SU-DHL-6 (cell line): ENCODE measurements around the gene PRICKLE2.

Experiments used
- H2AFZ ChIP-seq: fragments of 200-600 bp; sonication (generic); 2 replicates; pipeline ENCODE4 v1.6.1; 2014; ENCODE audit warnings: low read depth, mild to moderate bottlenecking, moderate library complexity, mixed read lengths, antibody characterized with exemption, low read length; ENCODE audit not compliant: severe bottlenecking
- H3F3A ChIP-seq: fragments of 200-600 bp; shearing (Covaris generic); 2 replicates; pipeline ENCODE4 v1.6.0; 2016; ENCODE audit warnings: antibody characterized with exemption, mild to moderate bottlenecking; ENCODE audit not compliant: insufficient read depth
- H3K27ac ChIP-seq: fragments of 200-600 bp; sonication (generic); 2 replicates; pipeline ENCODE4 v1.5.1; 2016; ENCODE audit warnings: low read depth, mild to moderate bottlenecking, low read length, moderate library complexity, mixed read lengths
- H3K27me3 ChIP-seq: fragments of 200-600 bp; sonication (generic), shearing (Covaris generic); 2 replicates; pipeline ENCODE4 v1.6.0; 2014; ENCODE audit warnings: mild to moderate bottlenecking, low read length
- H3K36me3 ChIP-seq: fragments of 200-600 bp; sonication (generic); 2 replicates; pipeline ENCODE4 v1.6.1; 2014; ENCODE audit warnings: mild to moderate bottlenecking, low read length, mixed read lengths
- H3K4me2 ChIP-seq: fragments of 300-600, 200-600 bp; shearing (Covaris generic), sonication (generic); 2 replicates; pipeline ENCODE4 v1.6.0; 2014; ENCODE audit warnings: low read length, low read depth, mild to moderate bottlenecking; ENCODE audit not compliant: poor library complexity, severe bottlenecking
- H3K4me3 ChIP-seq: fragments of 200-600 bp; sonication (generic); 2 replicates; pipeline ENCODE4 v1.5.1; 2014; ENCODE audit warnings: antibody characterized with exemption, low read length, mild to moderate bottlenecking, mixed read lengths; ENCODE audit not compliant: insufficient read depth, poor library complexity, severe bottlenecking
- H3K79me2 ChIP-seq: fragments of 200-600 bp; sonication (generic); 2 replicates; pipeline ENCODE4 v1.6.1; 2014; ENCODE audit warnings: mild to moderate bottlenecking, low read length, moderate library complexity; ENCODE audit not compliant: insufficient read depth
- H3K9ac ChIP-seq: fragments of 200-600 bp; sonication (generic); 2 replicates; pipeline ENCODE4 v1.7.0; 2014; ENCODE audit warnings: mild to moderate bottlenecking, low read length
- H3K9me2 ChIP-seq: fragments of 200-600 bp; sonication (generic); replicated peaks from 2 replicates; pipeline ENCODE4 v1.6.1; 2014; ENCODE audit warnings: low read length; ENCODE audit not compliant: insufficient read depth
- H3K9me3 ChIP-seq: fragments of 200-600 bp; sonication (generic); 2 replicates; pipeline ENCODE4 v1.6.1; 2014; ENCODE audit warnings: low read length, mixed read lengths; ENCODE audit not compliant: insufficient read depth
- H4K20me1 ChIP-seq: fragments of 200-600 bp; sonication (generic); 2 replicates; pipeline ENCODE4 v1.6.1; 2014; ENCODE audit warnings: low read depth, mild to moderate bottlenecking, antibody characterized with exemption, low read length, moderate library complexity, mixed read lengths
- CTCF ChIP-seq: fragments of 200-600 bp; sonication (generic); IDR thresholded peaks from one replicate; pipeline ENCODE4 v1.5.1; 2017; ENCODE audit warnings: antibody characterized with exemption, mild to moderate bottlenecking, low read length, moderate library complexity; ENCODE audit not compliant: insufficient read depth, poor library complexity, severe bottlenecking
- EZH2phosphoT487 ChIP-seq: fragments of 200-600 bp; sonication (generic), shearing (Covaris generic); conservative IDR thresholded peaks from 2 replicates; pipeline ENCODE4 v1.6.1; 2018; ENCODE audit warnings: mild to moderate bottlenecking, antibody characterized with exemption, low read length, moderate library complexity, mixed read lengths

Gene PRICKLE2

GRCh38 chr3:64253689-64254088 lies 28.4 kb upstream of the PRICKLE2 start:
- no peaks in the 10 kb centered on the region for H3K36me3 ChIP-seq
- TF ChIP-seq CTCF (no peak), EZH2phosphoT487 (no peak)
- H3K9me3 ChIP-seq, result no peaks in the 10 kb centered on the region
- H3K4me2 ChIP-seq, result no peak overlapping the region
- H2AFZ ChIP-seq, result no peak overlapping the region
- H3K4me3 ChIP-seq, result no peak overlapping the region
- H3F3A ChIP-seq, result no peaks in the 10 kb centered on the region
- H3K9me2 ChIP-seq, result no peaks in the 10 kb centered on the region
- H3K27me3 ChIP-seq, result no peaks in the 10 kb centered on the region
- no peaks in the 10 kb centered on the region for H3K79me2 ChIP-seq
- no peak overlapping the region for H3K27ac ChIP-seq
- H4K20me1 ChIP-seq, result no peaks in the 10 kb centered on the region
- H3K9ac ChIP-seq, result no peak overlapping the region

GRCh38 chr3:64251019-64251418 lies 25.8 kb upstream of the PRICKLE2 start:
- no peaks in the 10 kb centered on the region for H4K20me1 ChIP-seq
- no peaks in the 10 kb centered on the region for H3K9me2 ChIP-seq
- no peak overlapping the region for H2AFZ ChIP-seq
- no peak overlapping the region for H3K27ac ChIP-seq
- no peaks in the 10 kb centered on the region for H3K9me3 ChIP-seq
- no peaks in the 10 kb centered on the region for H3F3A ChIP-seq
- no peak overlapping the region for H3K4me2 ChIP-seq
- H3K36me3 ChIP-seq, result no peaks in the 10 kb centered on the region
- no peak overlapping the region for H3K9ac ChIP-seq
- no peaks in the 10 kb centered on the region for H3K79me2 ChIP-seq
- TF ChIP-seq CTCF, result no peak
- no peak for TF ChIP-seq EZH2phosphoT487
- no peak overlapping the region for H3K4me3 ChIP-seq
- H3K27me3 ChIP-seq, result no peaks in the 10 kb centered on the region

- no peaks in the 10 kb centered on the region for H4K20me1 ChIP-seq
- no peak overlapping the region for H3K4me2 ChIP-seq
- no peaks in the 10 kb centered on the region for H3K27me3 ChIP-seq
- H3K9me2 ChIP-seq, result no peaks in the 10 kb centered on the region
- H2AFZ ChIP-seq, result no peak overlapping the region
- no peak overlapping the region for H3K4me3 ChIP-seq
- no peak overlapping the region for H3K27ac ChIP-seq
- no peak for TF ChIP-seq CTCF
- no peak for TF ChIP-seq EZH2phosphoT487
- H3K9me3 ChIP-seq, result no peaks in the 10 kb centered on the region
- no peaks in the 10 kb centered on the region for H3K79me2 ChIP-seq
- H3F3A ChIP-seq, result no peaks in the 10 kb centered on the region
- H3K36me3 ChIP-seq, result no peaks in the 10 kb centered on the region
- H3K9ac ChIP-seq, result no peak overlapping the region
These were observed 22.9 kb upstream of the PRICKLE2 start for GRCh38 chr3:64247991-64248646.
